IMR-90 (cell line): ENCODE results near the gene TANGO6. TPM values are rescaled to one million over a fixed set of nuclear protein-coding genes. Genes with fewer than 3 reads are reported as not detected.

Experiments used
- ATAC-seq: fragments of 200-7000 bp; cut with Tn5 transposase; 2 replicates; pipeline ENCODE4 v1.9.1; 2020; ENCODE audit warnings: low read depth, mild to moderate bottlenecking, moderate library complexity
- BruUV-seq: library from RNA; stranded (reverse); fragments of 400-500 nt; replicated peaks from 2 replicates; lab custom pipeline; 2021; lab: Mats Ljungman, UMichigan
- CTCF ChIA-PET: fragments of 300-600 bp; formaldehyde crosslinking; extraction: SDS; loops from one replicate; lab custom pipeline; 2021; ENCODE audit warnings: antibody characterized with exemption; lab: Yijun Ruan, JAX
- POLR2A ChIA-PET: fragments of 300-600 bp; sonication (Branson Sonifier 250); formaldehyde crosslinking; loops from one replicate; lab custom pipeline; 2022; ENCODE audit warnings: antibody characterized with exemption; ENCODE audit not compliant: unreplicated experiment; lab: Charles Lee
- DNase-seq: peaks from one replicate; pipeline ENCODE4 v3.0.0; 2013
- H2AFZ ChIP-seq: replicated peaks from 2 replicates; pipeline ENCODE3; 2013; ENCODE audit warnings: low read length, mild to moderate bottlenecking; ENCODE audit not compliant: poor library complexity
- H2AK5ac ChIP-seq: 2 replicates; pipeline ENCODE4 v1.6.1; 2013; ENCODE audit warnings: low read depth, low read length, inconsistent platforms
- H2AK9ac ChIP-seq: replicated peaks from 2 replicates; pipeline ENCODE3; 2013; ENCODE audit warnings: mild to moderate bottlenecking, low read depth, low read length, moderate library complexity; ENCODE audit not compliant: poor library complexity
- H2BK120ac ChIP-seq: 2 replicates; pipeline ENCODE4 v1.6.1; 2013; ENCODE audit warnings: low read depth, low read length, inconsistent platforms
- H2BK15ac ChIP-seq: 3 replicates; pipeline ENCODE4 v1.6.1; 2013; ENCODE audit warnings: low read depth, low read length, inconsistent platforms
- H2BK20ac ChIP-seq: 2 replicates; pipeline ENCODE4 v1.6.1; 2013; ENCODE audit warnings: low read depth, mild to moderate bottlenecking, inconsistent platforms, low read length, moderate library complexity
- H2BK5ac ChIP-seq: 2 replicates; pipeline ENCODE4 v1.6.1; 2013; ENCODE audit warnings: mild to moderate bottlenecking, low read depth, low read length, inconsistent platforms; ENCODE audit not compliant: poor library complexity, severe bottlenecking
- H3K14ac ChIP-seq: replicated peaks from 2 replicates; pipeline ENCODE4 v1.6.1; 2013; ENCODE audit warnings: low read depth, low read length, inconsistent platforms
- H3K18ac ChIP-seq: 2 replicates; pipeline ENCODE4 v1.6.1; 2013; ENCODE audit warnings: low read depth, low read length, control low read depth
- H3K23ac ChIP-seq: 2 replicates; pipeline ENCODE4 v1.6.1; 2013; ENCODE audit warnings: low read depth, low read length, inconsistent platforms
- H3K27ac ChIP-seq: 2 replicates; pipeline ENCODE4 v1.5.1; 2013; ENCODE audit warnings: mild to moderate bottlenecking, control low read depth, low read length; ENCODE audit not compliant: insufficient read depth
- H3K27me3 ChIP-seq: 2 replicates; pipeline ENCODE4 v1.6.1; 2013; ENCODE audit warnings: low read length; ENCODE audit not compliant: control insufficient read depth, insufficient read depth
- H3K36me3 ChIP-seq: 2 replicates; pipeline ENCODE4 v1.6.1; 2013; ENCODE audit warnings: low read length, mixed read lengths; ENCODE audit not compliant: control insufficient read depth, insufficient read depth
- H3K4ac ChIP-seq: 2 replicates; pipeline ENCODE4 v1.6.1; 2013; ENCODE audit warnings: low read depth, low read length, inconsistent platforms
- H3K4me1 ChIP-seq: 2 replicates; pipeline ENCODE4 v1.6.1; 2013; ENCODE audit warnings: low read length, mixed read lengths; ENCODE audit not compliant: control insufficient read depth, insufficient read depth
- H3K4me2 ChIP-seq: 2 replicates; pipeline ENCODE4 v1.6.1; 2013; ENCODE audit warnings: low read depth, mild to moderate bottlenecking, control low read depth, low read length, moderate library complexity
- H3K4me3 ChIP-seq: 2 replicates; pipeline ENCODE4 v1.5.1; 2013; ENCODE audit warnings: low read depth, mild to moderate bottlenecking, control low read depth, low read length, moderate library complexity; ENCODE audit not compliant: insufficient read depth
- H3K56ac ChIP-seq: 2 replicates; pipeline ENCODE4 v1.6.1; 2013; ENCODE audit warnings: low read length, inconsistent platforms; ENCODE audit not compliant: insufficient read depth; ENCODE audit errors: extremely low read depth
- H3K79me1 ChIP-seq, 2 experiments: 2 replicates each; pipeline ENCODE4 v1.6.1; 2013; ENCODE audit warnings: low read length in 2 of 2, inconsistent platforms in 1 of 2, low read depth in 1 of 2
- H3K9ac ChIP-seq: 2 replicates; pipeline ENCODE4 v1.6.1; 2013; ENCODE audit warnings: low read depth, low read length, control low read depth
- H3K9me1 ChIP-seq: 2 replicates; pipeline ENCODE4 v1.6.1; 2013; ENCODE audit warnings: low read length, inconsistent platforms; ENCODE audit not compliant: insufficient read depth
- H3K9me3 ChIP-seq: 2 replicates; pipeline ENCODE4 v1.6.1; 2013; ENCODE audit warnings: low read length; ENCODE audit not compliant: control insufficient read depth, insufficient read depth
- H4K20me1 ChIP-seq: 2 replicates; pipeline ENCODE4 v1.6.1; 2013; ENCODE audit warnings: low read length, inconsistent platforms; ENCODE audit not compliant: insufficient read depth
- H4K5ac ChIP-seq: 2 replicates; pipeline ENCODE4 v1.6.1; 2013; ENCODE audit warnings: mild to moderate bottlenecking, low read depth, low read length, control low read depth
- H4K8ac ChIP-seq, 2 experiments: 2 replicates each; pipeline ENCODE4 v1.6.1; 2013; ENCODE audit warnings: low read depth in 2 of 2, low read length in 2 of 2, control low read depth in 1 of 2, inconsistent platforms in 1 of 2
- H4K91ac ChIP-seq: 2 replicates; pipeline ENCODE4 v1.6.1; 2013; ENCODE audit warnings: low read depth, low read length, inconsistent platforms; ENCODE audit not compliant: insufficient read depth
- CEBPB ChIP-seq: IDR thresholded peaks from 2 replicates; pipeline ENCODE4 v1.6.1; 2012; ENCODE audit warnings: low read depth, low read length, improper control_type of control experiment
- CHD1 ChIP-seq: IDR thresholded peaks from 2 replicates; pipeline ENCODE4 v1.6.1; 2012; ENCODE audit warnings: low read depth, low read length, improper control_type of control experiment
- MAFK ChIP-seq: IDR thresholded peaks from 2 replicates; pipeline ENCODE4 v1.6.1; 2012; ENCODE audit warnings: low read depth, low read length, improper control_type of control experiment
- MAZ ChIP-seq: IDR thresholded peaks from 2 replicates; pipeline ENCODE4 v1.6.1; 2012; ENCODE audit warnings: low read depth, mild to moderate bottlenecking, low read length, improper control_type of control experiment, moderate library complexity, borderline replicate concordance
- MXI1 ChIP-seq: IDR thresholded peaks from 2 replicates; pipeline ENCODE4 v1.6.1; 2012; ENCODE audit warnings: low read depth, mild to moderate bottlenecking, low read length, moderate library complexity, borderline replicate concordance
- NFE2L2 ChIP-seq: fragments of 150-350 bp; IDR thresholded peaks from 2 replicates; pipeline ENCODE4 v1.6.1; 2016; ENCODE audit warnings: low read depth, mild to moderate bottlenecking, low read length
- POLR2A ChIP-seq: IDR thresholded peaks from 2 replicates; pipeline ENCODE4 v1.6.1; 2012; ENCODE audit warnings: mild to moderate bottlenecking, low read depth, low read length
- RFX5 ChIP-seq: IDR thresholded peaks from 2 replicates; pipeline ENCODE4 v1.8.0; 2012; ENCODE audit warnings: low read depth, mild to moderate bottlenecking, low read length, moderate library complexity
- SMC3 ChIP-seq: fragments of 150-350 bp; IDR thresholded peaks from 2 replicates; pipeline ENCODE4 v1.6.1; 2016; ENCODE audit warnings: low read depth, mild to moderate bottlenecking, antibody characterized with exemption, low read length, moderate library complexity
- WGBS, 2 experiments: methylation state at CpG; one replicate each; pipeline versions ENCODE4 v1.1.5 to v1.1.7; 2013; ENCODE audit warnings: missing lambda C conversion rate in 2 of 2; ENCODE audit not compliant: insufficient read length in 1 of 2; ENCODE audit errors: extremely low coverage in 2 of 2; 5-methylcytosine and 5-hydroxymethylcytosine counted together
- dilution Hi-C: fragments of 300-500 bp; cut with HindIII; formaldehyde crosslinking; loops from one replicate; pipeline ENCODE4 v1.14.3; 2018; ENCODE audit warnings: low sequenced_read_pairs; ENCODE audit not compliant: unreplicated experiment
- in situ Hi-C: fragments of 300-500 bp; cut with MboI; formaldehyde crosslinking; loops from 3 replicates; pipeline ENCODE4 v1.14.3; 2019; ENCODE audit warnings: low sequenced_read_pairs, inconsistent platforms, mixed read lengths
- intact Hi-C: fragments of 100-400 bp; cut with micrococcal nuclease; formaldehyde crosslinking; loops from 2 replicates; pipeline ENCODE4 v1.10.0; 2022
- polyA plus RNA-seq, 3 experiments: library from polyadenylated mRNA; depleted of rRNA; stranded (reverse); fragments of >200 nt; gene quantifications; 2 replicates each; pipeline ENCODE4 v1.2.3, GENCODE V29; 2012; ENCODE audit warnings: low replicate concordance in 1 of 3
- total RNA-seq: library from RNA; depleted of rRNA; stranded (reverse); fragments of >200 nt; gene quantifications from 2 replicates; pipeline ENCODE4 v1.2.3, GENCODE V29; 2012
- TF ChIP-seq, protein P1 (sequence below): fragments of 150-350 bp; IDR thresholded peaks from 2 replicates; pipeline ENCODE4 v1.6.1; 2017; ENCODE audit warnings: mild to moderate bottlenecking, antibody characterized with exemption, low read length, low read depth

Gene TANGO6
- total and polyA plus RNA-seq, 2 of the 4 experiments (the other 2 are of a cell fraction): 6.7 to 22.4 TPM

DNA sequence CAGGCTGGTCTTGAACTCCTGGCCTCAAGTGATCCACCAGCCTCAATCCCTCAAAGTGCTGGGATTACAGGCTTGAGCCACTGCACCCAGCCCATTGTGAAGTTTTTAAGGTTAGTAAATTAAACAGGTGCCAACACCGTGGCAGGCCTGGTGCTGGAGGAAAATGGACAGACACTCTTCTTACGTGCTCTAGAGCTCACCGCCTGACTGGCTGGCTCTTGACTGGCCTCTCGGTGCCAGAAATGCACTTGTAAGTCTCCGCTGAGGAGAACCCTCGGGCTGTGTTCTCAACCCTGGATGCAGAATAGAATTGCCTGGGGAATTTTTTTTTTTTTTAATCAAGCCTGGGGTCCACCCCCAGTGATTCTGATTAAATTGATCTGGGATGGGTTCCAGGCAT, 251.9 kb downstream of the TANGO6 start:
- Histone ChIP-seq H2AK5ac (no peak overlapping the region), H4K5ac (no peak overlapping the region), H3K27ac (no peak overlapping the region), H3K4me1 (no peaks in the 10 kb centered on the region), H2BK20ac (no peak overlapping the region), H2AFZ (no peak overlapping the region), H3K14ac (no peak overlapping the region), H3K4me2 (no peak overlapping the region), H2BK5ac (no peak overlapping the region), H3K36me3 (no peaks in the 10 kb centered on the region), H2BK15ac (no peak overlapping the region), H3K79me1 (no peaks in the 10 kb centered on the region), H2BK120ac (no peak overlapping the region), H3K4ac (no peak overlapping the region), H3K9me1 (no peaks in the 10 kb centered on the region; the same call in 1 of the 2 replicates), H4K91ac (no peak overlapping the region), H3K4me3 (no peak overlapping the region), H3K23ac (no peak overlapping the region), H3K56ac (no peak overlapping the region), H3K18ac (no peak overlapping the region), H3K27me3 (no peaks in the 10 kb centered on the region), H3K9me3 (no peaks in the 10 kb centered on the region), H4K20me1 (no peaks in the 10 kb centered on the region), H4K8ac (no peak overlapping the region), H3K9ac (no peak overlapping the region), H2AK9ac (no peak overlapping the region)
- TF ChIP-seq RFX5 (no peak), SMC3 (no peak), CEBPB (no peak), MAFK (no peak), MXI1 (no peak), CHD1 (no peak), NFE2L2 (no peak), MAZ (no peak), POLR2A (no peak)
- TF ChIP-seq, protein P1, sequence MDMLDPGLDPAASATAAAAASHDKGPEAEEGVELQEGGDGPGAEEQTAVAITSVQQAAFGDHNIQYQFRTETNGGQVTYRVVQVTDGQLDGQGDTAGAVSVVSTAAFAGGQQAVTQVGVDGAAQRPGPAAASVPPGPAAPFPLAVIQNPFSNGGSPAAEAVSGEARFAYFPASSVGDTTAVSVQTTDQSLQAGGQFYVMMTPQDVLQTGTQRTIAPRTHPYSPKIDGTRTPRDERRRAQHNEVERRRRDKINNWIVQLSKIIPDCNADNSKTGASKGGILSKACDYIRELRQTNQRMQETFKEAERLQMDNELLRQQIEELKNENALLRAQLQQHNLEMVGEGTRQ: no peak
- no peak for ATAC-seq
- CTCF ChIA-PET: no interaction called here
- DNase-seq: no peak
- POLR2A ChIA-PET: no interaction called here
- in situ Hi-C loops: no loop called here
- intact Hi-C loops: no loop called here
- BruUV-seq: no TSS peak
- dilution Hi-C loops: no loop called here
- 94% methylated on average over 4 of the region's 6 CpGs; no CpG with 5 or more reads in 1 of the 2 experiments for WGBS, 2 experiments
